SK-N-SH treated with all-trans-retinoic acid at 6 μM for 48 hours (cell line): ENCODE results near the gene TMED1.
"Not testable (repeated sequence)": the region's sequence is repeated elsewhere in the genome, so short reads cannot be mapped to it uniquely, and the experiment has no call there.

Experiments
- ATAC-seq: fragments of 200-7000 bp; cut with Tn5 transposase; 3 replicates; pipeline ENCODE4 v1.9.1; 2020; ENCODE audit warnings: mild to moderate bottlenecking, moderate library complexity
- ARNTL ChIP-seq: fragments of 450-650 bp; formaldehyde crosslinking; IDR thresholded peaks from 2 replicates; pipeline ENCODE4 v1.5.0; 2020; ENCODE audit warnings: low read depth, mild to moderate bottlenecking, moderate library complexity, borderline replicate concordance
- BACH2 ChIP-seq: fragments of 250-450 bp; sonication (Bioruptor Pico); IDR thresholded peaks from 2 replicates; pipeline ENCODE4 v1.9.0; 2021; ENCODE audit warnings: mild to moderate bottlenecking, borderline replicate concordance
- CSDC2 ChIP-seq: fragments of 250-450 bp; sonication (Bioruptor Pico); IDR thresholded peaks from 2 replicates; pipeline ENCODE4 v1.5.0; 2020; ENCODE audit warnings: mild to moderate bottlenecking, moderate library complexity
- ESRRG ChIP-seq: fragments of 250-450 bp; sonication (Bioruptor Pico); IDR thresholded peaks from 2 replicates; pipeline ENCODE4 v1.6.1; 2021; ENCODE audit warnings: mild to moderate bottlenecking
- GLIS3 ChIP-seq: fragments of 250-450 bp; sonication (Bioruptor Pico); IDR thresholded peaks from 2 replicates; pipeline ENCODE4 v1.5.0; 2020; ENCODE audit warnings: mild to moderate bottlenecking, moderate library complexity
- ISL1 ChIP-seq: fragments of 250-450 bp; sonication (Bioruptor Pico); IDR thresholded peaks from 2 replicates; pipeline ENCODE4 v2.1.2; 2022; ENCODE audit warnings: mild to moderate bottlenecking, moderate library complexity
- PPARA ChIP-seq: fragments of 250-450 bp; sonication (Bioruptor Pico); IDR thresholded peaks from 2 replicates; pipeline ENCODE4 v1.5.0; 2020; ENCODE audit warnings: mild to moderate bottlenecking, borderline replicate concordance
- RARB ChIP-seq: fragments of 250-450 bp; sonication (Bioruptor Pico); IDR thresholded peaks from 2 replicates; pipeline ENCODE4 v1.8.0; 2021; ENCODE audit warnings: mild to moderate bottlenecking, moderate library complexity
- SNAI2 ChIP-seq: fragments of 250-450 bp; sonication (Bioruptor Pico); IDR thresholded peaks from 2 replicates; pipeline ENCODE4 v1.5.0; 2020; ENCODE audit warnings: mild to moderate bottlenecking, moderate library complexity
- TCF4 ChIP-seq: fragments of 250-450 bp; sonication (Bioruptor Pico); IDR thresholded peaks from 2 replicates; pipeline ENCODE4 v1.8.0; 2021; ENCODE audit warnings: mild to moderate bottlenecking, moderate library complexity, borderline replicate concordance
- ZC3H10 ChIP-seq: fragments of 250-450 bp; sonication (Bioruptor Pico); IDR thresholded peaks from 2 replicates; pipeline ENCODE4 v1.5.1; 2021; ENCODE audit warnings: mild to moderate bottlenecking, moderate library complexity
- ZFP3 ChIP-seq: fragments of 250-450 bp; sonication (Bioruptor Pico); IDR thresholded peaks from 2 replicates; pipeline ENCODE4 v1.5.0; 2020; ENCODE audit warnings: mild to moderate bottlenecking, moderate library complexity
- ZNF565 ChIP-seq: fragments of 450-650 bp; formaldehyde crosslinking; conservative IDR thresholded peaks from 2 replicates; pipeline ENCODE4 v1.5.0; 2020; ENCODE audit warnings: low read depth, mild to moderate bottlenecking, moderate library complexity
- ZNF70 ChIP-seq: fragments of 450-650 bp; formaldehyde crosslinking; IDR thresholded peaks from 2 replicates; pipeline ENCODE4 v1.5.0; 2020; ENCODE audit warnings: mild to moderate bottlenecking, moderate library complexity
- ZNF8 ChIP-seq: fragments of 450-650 bp; formaldehyde crosslinking; IDR thresholded peaks from 2 replicates; pipeline ENCODE4 v1.5.0; 2020; ENCODE audit warnings: mild to moderate bottlenecking, moderate library complexity
- TF ChIP-seq, protein P1 (sequence below): fragments of 250-450 bp; sonication (Bioruptor Pico); IDR thresholded peaks from 2 replicates; pipeline ENCODE4 v1.8.0; 2021; ENCODE audit warnings: low read depth, mild to moderate bottlenecking, moderate library complexity, borderline replicate concordance
- TF ChIP-seq, protein P2 (sequence below): fragments of 250-450 bp; sonication (Bioruptor Pico); IDR thresholded peaks from 2 replicates; pipeline ENCODE4 v1.5.1; 2021; ENCODE audit warnings: mild to moderate bottlenecking, moderate library complexity
- TF ChIP-seq, protein P3 (sequence below): fragments of 250-450 bp; sonication (Bioruptor Pico); IDR thresholded peaks from 2 replicates; pipeline ENCODE4 v1.5.1; 2020; ENCODE audit warnings: low read depth, mild to moderate bottlenecking, moderate library complexity
- TF ChIP-seq, protein P4 (sequence below): fragments of 250-450 bp; sonication (Bioruptor Pico); IDR thresholded peaks from 2 replicates; pipeline ENCODE4 v1.8.0; 2020; ENCODE audit warnings: mild to moderate bottlenecking, moderate library complexity, borderline replicate concordance

TMED1 gene

DNA sequence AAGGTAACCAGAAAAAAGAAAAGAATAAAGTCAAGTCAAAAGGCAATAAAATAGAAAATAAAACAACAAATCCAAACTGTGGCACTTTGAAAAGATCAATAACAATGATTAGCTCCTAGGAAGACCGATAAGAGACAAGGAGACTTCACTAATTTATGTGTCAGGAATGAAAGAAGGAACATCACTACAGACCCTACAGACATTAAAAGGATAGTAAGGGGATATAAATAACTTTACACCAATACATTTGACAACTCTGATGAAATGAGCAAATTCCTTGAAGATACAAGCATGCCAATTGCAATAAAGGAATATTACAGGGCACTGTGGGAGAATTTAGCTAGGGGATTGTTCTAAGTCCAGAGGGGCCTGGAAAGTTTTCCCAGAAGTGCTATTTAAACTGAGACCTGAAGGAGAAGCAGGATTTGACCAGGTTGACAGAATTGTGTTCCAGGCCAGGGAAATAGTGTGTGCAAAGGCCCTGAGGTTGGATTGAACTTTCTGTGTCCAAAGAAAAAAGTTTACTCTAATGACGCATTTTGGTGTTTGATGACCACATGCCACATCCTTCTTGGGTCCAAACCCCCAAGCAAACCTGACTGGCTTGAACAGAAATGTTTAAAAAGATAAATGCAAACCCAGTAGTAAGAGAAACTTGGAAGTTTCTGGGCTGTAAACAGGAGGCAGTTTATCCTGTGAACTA lies 10.6 kb upstream of the TMED1 start:
- ATAC-seq = no peak
- TF ChIP-seq BACH2 (no peak), CSDC2 (CRISPR knock-in tag) (no peak), TCF4 (CRISPR knock-in tag) (no peak), ARNTL (no peak), ZC3H10 (no peak), ISL1 (no peak), GLIS3 (CRISPR knock-in tag) (no peak), ZNF565 (no peak), ZFP3 (no peak)
- TF ChIP-seq, protein P1, sequence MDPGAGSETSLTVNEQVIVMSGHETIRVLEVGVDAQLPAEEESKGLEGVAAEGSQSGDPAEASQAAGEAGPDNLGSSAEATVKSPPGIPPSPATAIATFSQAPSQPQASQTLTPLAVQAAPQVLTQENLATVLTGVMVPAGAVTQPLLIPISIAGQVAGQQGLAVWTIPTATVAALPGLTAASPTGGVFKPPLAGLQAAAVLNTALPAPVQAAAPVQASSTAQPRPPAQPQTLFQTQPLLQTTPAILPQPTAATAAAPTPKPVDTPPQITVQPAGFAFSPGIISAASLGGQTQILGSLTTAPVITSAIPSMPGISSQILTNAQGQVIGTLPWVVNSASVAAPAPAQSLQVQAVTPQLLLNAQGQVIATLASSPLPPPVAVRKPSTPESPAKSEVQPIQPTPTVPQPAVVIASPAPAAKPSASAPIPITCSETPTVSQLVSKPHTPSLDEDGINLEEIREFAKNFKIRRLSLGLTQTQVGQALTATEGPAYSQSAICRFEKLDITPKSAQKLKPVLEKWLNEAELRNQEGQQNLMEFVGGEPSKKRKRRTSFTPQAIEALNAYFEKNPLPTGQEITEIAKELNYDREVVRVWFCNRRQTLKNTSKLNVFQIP (CRISPR knock-in tag) = no peak
- TF ChIP-seq, all 23 proteins: peak for 0

DNA sequence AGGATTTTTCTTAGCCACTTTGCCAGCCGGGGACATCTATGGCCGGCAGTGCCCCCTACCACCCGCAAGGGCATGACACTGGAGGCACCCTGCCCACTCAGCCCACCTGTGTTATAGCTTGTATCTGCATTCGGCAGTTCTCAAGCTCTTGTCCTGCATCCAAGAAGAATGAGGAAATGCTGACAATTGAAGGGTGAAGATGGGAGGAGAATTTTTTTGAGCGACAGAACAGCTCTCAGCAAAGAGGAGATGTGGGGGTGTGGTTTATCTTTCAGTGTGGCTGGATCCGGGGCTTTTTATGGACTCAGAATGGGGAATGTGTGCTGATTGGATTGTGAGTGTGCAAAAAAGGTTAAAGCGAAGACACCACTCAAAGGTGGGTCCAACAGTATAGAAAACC lies 6.8 kb upstream of the TMED1 start:
- TF ChIP-seq ZNF70 (CRISPR knock-in tag) (no peak), ZNF8 (CRISPR knock-in tag) (no peak), ISL1 (no peak), ZC3H10 (no peak)
- TF ChIP-seq, protein P2, sequence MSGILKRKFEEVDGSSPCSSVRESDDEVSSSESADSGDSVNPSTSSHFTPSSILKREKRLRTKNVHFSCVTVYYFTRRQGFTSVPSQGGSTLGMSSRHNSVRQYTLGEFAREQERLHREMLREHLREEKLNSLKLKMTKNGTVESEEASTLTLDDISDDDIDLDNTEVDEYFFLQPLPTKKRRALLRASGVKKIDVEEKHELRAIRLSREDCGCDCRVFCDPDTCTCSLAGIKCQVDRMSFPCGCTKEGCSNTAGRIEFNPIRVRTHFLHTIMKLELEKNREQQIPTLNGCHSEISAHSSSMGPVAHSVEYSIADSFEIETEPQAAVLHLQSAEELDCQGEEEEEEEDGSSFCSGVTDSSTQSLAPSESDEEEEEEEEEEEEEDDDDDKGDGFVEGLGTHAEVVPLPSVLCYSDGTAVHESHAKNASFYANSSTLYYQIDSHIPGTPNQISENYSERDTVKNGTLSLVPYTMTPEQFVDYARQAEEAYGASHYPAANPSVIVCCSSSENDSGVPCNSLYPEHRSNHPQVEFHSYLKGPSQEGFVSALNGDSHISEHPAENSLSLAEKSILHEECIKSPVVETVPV (CRISPR knock-in tag) = no peak
- TF ChIP-seq, protein P3, sequence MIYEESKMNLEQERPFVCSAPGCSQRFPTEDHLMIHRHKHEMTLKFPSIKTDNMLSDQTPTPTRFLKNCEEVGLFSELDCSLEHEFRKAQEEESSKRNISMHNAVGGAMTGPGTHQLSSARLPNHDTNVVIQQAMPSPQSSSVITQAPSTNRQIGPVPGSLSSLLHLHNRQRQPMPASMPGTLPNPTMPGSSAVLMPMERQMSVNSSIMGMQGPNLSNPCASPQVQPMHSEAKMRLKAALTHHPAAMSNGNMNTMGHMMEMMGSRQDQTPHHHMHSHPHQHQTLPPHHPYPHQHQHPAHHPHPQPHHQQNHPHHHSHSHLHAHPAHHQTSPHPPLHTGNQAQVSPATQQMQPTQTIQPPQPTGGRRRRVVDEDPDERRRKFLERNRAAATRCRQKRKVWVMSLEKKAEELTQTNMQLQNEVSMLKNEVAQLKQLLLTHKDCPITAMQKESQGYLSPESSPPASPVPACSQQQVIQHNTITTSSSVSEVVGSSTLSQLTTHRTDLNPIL = no peak
- ATAC-seq = no peak

DNA sequence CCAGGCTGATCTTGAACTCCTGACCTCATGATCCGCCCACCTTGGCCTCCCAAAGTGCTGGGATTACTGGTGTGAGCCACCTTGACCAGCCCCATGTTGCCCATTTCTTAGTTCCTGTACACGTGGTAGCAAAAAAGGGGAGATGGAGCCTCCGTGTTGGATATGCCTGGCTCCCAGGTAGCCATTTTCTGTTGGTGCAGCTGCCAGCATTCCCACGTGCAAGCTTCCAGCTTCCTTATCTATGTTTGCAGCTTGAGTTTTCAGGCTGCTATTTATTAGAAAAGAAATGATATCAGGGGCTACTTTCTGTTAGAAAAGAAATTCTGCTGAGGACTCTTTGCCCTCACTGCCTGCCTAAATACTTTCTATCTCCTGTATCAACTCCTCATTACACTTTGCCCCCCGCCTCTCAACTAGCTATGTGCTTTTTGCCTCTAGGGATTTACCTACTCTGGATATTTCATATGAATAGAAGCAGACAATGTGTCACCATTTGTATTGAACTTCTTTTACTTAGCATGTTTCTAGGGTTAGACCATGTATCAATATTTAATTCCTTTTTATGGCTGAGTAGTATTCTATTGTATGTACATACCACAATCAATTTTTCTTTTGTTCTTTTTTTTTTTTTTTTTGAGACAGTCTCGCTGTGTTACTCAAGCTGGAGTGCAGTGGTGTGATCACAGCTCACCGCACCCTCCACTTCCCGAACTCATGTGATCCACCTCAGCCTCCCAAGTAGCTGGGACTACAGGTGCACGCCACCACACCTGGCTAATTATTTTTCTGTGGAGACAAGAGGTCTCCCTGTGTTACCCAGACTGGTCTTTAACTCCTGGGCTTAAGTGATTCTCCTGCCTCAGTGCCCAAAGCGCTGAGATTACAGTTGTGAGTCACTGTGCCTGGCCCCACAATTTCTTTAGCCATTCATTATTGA lies 3.4 kb upstream of the TMED1 start:
- no peak for ATAC-seq
- TF ChIP-seq RARB = no peak
- TF ChIP-seq SNAI2 = no peak
- no peak for TF ChIP-seq ZNF565
- TF ChIP-seq GLIS3 (CRISPR knock-in tag) = no peak
- TF ChIP-seq, protein P4, sequence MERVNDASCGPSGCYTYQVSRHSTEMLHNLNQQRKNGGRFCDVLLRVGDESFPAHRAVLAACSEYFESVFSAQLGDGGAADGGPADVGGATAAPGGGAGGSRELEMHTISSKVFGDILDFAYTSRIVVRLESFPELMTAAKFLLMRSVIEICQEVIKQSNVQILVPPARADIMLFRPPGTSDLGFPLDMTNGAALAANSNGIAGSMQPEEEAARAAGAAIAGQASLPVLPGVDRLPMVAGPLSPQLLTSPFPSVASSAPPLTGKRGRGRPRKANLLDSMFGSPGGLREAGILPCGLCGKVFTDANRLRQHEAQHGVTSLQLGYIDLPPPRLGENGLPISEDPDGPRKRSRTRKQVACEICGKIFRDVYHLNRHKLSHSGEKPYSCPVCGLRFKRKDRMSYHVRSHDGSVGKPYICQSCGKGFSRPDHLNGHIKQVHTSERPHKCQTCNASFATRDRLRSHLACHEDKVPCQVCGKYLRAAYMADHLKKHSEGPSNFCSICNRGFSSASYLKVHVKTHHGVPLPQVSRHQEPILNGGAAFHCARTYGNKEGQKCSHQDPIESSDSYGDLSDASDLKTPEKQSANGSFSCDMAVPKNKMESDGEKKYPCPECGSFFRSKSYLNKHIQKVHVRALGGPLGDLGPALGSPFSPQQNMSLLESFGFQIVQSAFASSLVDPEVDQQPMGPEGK (CRISPR knock-in tag) = no peak
- TF ChIP-seq TCF4 (CRISPR knock-in tag) = no peak
- TF ChIP-seq ZNF8 (CRISPR knock-in tag) = peak; percentile 83
- no peak for TF ChIP-seq ZFP3

DNA sequence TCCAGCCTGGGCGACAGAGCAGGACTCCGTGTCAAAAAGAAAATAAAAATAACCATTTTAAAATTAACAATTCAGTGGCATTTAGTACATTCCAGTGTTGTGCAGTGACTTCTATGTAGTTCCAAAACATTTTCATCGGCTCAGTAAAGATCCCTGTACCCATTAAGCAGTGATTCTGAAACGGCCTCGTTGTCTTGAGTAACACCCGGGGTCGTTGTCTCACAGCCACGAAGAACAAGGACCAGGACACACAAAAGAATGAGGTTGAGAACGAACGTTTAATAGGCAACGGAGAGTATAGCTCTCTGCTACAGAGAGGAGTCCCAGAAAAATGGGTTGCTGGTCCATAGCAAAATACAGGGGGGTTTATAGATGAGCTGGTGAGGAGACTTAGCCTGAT lies 2.4 kb upstream of the TMED1 start:
- ATAC-seq = no peak
- TF ChIP-seq PPARA (CRISPR knock-in tag) (no peak), ARNTL (no peak), ESRRG (CRISPR knock-in tag) (no peak), ISL1 (no peak), ZNF565 (no peak), ZC3H10 (no peak), ZFP3 (no peak), CSDC2 (CRISPR knock-in tag) (no peak), GLIS3 (CRISPR knock-in tag) (no peak), BACH2 (no peak)
- TF ChIP-seq, protein P3 = no peak
- TF ChIP-seq, protein P4 (CRISPR knock-in tag) = no peak
- TF ChIP-seq, protein P2 (CRISPR knock-in tag) = no peak

DNA sequence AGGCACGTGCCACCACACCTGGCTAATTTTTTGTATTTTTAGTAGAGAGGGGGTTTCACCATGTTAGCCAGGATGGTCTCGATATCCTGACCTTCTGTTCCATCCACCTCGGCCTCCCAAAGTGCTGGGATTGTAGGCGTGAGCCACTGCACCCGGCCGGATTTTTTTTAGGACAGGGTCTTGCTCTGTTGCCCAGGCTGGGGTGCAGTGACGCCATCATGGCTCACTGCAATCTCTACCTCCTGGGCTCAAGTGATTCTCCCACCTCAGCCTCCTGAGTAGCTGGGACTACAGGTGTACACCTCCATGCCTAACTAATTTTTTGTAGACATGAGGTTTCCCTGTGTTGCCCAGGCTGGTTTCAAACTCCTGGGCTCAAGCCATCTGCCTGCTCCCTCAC lies 1.6 kb upstream of the TMED1 start:
- not testable (repeated sequence) for ATAC-seq
